Activated T-cell treated with anti-CD3 and anti-CD28 coated beads for 4 hours (primary cell): ENCODE results near the gene OR1S2.
"Not testable (repeated sequence)": the region's sequence is repeated elsewhere in the genome, so short reads cannot be mapped to it uniquely, and the experiment has no call there.

Experiments used
- DNase-seq: peaks from one replicate; pipeline ENCODE4 v3.0.0-alpha.2; 2020

The OR1S2 gene, protein sequence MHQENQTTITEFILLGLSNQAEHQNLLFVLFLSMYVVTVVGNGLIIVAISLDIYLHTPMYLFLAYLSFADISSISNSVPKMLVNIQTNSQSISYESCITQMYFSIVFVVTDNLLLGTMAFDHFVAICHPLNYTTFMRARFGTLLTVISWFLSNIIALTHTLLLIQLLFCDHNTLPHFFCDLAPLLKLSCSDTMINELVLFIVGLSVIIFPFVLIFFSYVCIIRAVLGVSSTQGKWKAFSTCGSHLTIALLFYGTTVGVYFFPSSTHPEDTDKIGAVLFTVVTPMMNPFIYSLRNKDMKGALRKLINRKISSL

GRCh38 chr11:58204042-58204441 is at the start of gene OR1S2:
OR1S2 (minus strand) TSS chr11:58204142; CDS start chr11:58204142, 0 bp downstream.
- DNase-seq: no peak

DNA sequence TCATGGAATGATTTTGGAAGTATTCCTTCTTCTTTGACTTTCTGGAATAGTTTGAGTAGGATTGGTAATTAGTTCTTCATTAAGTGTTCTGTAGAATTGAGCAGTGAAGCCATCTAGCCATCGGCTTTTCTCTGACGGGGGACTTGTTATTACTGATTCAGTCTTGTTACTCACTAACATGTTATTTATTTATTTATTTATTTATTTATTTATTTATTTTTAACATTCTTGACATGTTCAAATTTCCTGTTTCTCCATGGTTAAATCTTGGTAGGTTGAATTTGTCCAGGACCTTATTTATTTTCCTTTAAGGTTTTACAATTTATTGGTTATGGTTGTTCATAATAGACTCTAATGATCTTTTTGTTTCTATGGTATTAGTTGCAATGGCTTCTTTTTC is 40.0 kb upstream of the OR1S2 start:
- no peak for DNase-seq

GRCh38 chr11:58227956-58228615 is 24.1 kb upstream of the OR1S2 start:
- DNase-seq: no peak

GRCh38 chr11:58222721-58223120 is 18.8 kb upstream of the OR1S2 start:
- DNase-seq: no peak

- DNase-seq: no peak
Measured at GRCh38 chr11:58216476-58216875, 12.5 kb upstream of the OR1S2 start.

DNA sequence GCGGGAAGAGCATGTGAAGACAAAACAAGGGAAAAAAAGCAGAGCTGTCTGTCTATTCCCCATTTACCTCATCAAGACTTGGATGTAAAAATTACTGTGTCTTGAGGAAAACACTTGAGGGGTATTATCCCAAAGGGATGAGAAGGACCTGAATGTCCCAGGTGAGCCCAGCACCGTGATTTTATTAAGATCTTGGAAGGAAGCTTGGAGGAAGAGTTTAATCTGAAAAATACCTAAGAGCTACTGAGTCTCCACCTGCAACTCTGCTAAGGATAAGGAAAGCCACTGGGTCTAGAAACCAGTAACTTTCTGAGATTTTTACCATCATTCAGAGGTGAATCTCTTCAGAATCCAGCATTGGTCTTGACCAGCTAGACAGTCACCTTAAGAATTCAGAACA is 8.5 kb upstream of the OR1S2 start, which contains the start of gene OR1S1:
Gene OR1S1 (plus strand): TSS at position 301 of the 400 bp plus-strand sequence.
- DNase-seq: not testable (repeated sequence)

DNA sequence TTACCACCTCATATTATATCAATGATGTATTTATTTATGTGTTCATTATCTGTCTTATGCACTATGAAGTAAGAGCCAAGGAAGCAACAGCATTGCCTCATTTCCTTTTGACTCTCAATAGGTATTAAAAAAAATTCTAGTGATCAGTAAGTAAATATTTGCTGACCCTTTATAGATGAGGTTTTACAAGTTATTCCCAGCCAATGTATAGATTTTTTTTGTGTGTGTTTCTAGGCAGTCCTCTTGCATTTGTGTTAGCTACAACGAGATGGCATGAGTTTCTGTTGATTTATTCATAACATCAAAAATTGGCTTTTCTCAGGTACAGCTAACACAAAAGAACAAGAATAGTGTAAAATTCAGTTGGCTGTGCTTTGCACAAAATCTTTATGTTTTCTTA is 4.7 kb downstream of the OR1S2 start:
- DNase-seq: no peak

DNA sequence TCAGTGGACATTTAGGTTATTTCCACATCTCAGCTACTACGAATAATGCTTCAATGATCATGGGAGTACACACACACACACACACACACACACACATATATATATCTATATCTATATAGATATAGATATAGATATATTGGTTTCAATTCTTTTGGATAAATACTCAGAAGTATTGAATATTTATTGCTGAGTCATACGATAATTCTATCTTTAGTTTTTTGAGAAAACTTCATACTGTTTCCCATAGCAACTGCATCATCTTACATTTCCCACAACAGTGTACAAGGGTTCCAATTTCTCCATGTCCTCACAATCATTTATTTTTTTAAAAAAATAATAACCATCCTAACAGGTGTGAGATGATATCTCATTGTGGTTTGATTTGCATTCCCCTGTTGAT is 8.0 kb downstream of the OR1S2 start:
- no peak for DNase-seq

DNA sequence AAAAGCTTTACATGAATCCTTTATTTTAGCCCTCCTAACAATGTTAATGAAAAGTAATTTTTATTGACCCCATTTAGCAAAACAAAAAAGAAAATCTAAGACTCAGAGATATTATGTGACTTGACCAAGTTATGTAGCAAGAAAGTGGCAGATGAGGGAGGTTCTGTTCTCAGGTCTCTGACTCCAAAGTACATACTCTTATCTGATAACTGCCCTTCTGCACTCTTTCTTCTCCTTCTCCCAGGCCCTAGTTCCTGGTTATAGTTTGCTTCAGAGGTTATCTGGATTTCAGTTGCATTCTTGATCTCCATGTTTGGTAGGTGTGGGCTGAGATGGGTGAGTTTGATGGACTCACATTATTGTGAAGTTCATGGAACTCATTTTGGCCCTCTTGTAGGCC is 10.6 kb downstream of the OR1S2 start:
- DNase-seq: no peak

DNA sequence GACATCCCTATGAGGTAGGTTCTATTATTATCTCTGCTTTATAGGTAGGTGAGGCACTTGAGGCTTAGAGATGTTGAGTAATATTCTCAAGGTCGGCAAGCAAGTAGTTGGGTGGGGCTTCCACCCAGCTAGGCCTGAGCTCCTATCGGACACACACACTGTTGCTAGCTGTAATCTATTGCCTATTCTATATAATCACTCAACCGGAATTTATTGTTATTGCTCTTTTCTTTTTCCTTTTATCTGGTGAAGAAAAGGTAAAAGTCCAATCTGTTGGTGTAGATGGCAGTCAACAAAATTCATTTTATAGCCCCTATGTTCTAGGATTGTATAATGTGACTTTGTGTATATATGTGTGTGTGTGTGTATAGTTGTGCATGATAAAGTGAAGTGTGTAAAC is 11.7 kb downstream of the OR1S2 start:
- DNase-seq: no peak

DNA sequence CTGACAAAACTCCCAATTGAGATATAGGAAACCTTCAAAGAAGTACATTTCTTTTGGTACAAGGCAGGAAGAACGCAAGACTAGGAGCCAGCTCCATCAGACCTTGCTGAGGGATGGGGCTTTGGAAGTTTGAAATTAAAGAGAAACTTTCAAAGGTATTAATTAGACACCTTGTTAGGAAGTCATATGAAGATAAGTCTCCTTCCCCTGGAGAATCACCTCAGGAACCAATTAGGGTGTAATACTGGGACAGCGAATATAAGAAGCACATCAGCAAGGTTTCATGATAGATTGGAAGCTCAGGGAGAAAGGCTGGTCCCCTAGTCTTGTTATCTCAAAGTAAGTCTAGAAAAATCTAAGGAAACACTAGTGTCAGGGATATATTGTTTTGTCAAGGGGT is 15.2 kb downstream of the OR1S2 start, which contains the start of gene OR9Q2:
Gene OR9Q2 (plus strand): TSS at position 301 of the 400 bp plus-strand sequence. CDS start 1,421 bp downstream, outside the sequence.
- no peak for DNase-seq

- no peak for DNase-seq
Measured at GRCh38 chr11:58186938-58187337, 17.0 kb downstream of the OR1S2 start.

GRCh38 chr11:58179648-58180047 is 24.3 kb downstream of the OR1S2 start:
- no peak for DNase-seq

DNA sequence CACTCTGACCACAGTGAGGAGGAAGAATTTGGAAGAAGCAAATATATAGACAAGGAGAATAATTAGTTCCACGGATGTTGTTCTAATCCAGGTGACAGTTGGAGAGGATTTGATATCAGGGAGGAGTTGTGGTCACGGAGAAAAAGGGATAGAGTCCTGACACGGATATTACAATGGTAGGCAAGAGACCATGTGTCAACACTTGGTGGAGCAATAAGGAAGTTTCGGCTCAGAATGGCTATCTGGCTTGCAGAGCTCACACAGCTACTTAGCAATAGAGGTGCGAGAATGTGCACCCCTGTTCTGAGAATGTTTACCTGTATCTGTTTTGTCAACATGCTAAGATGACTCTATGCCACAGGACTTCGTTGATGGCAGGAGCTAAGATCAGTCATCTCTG is 25.5 kb downstream of the OR1S2 start:
- DNase-seq: no peak

GRCh38 chr11:58177409-58178054 is 26.4 kb downstream of the OR1S2 start:
- DNase-seq: no peak

GRCh38 chr11:58165504-58166106 is 38.3 kb downstream of the OR1S2 start:
- no peak for DNase-seq

DNA sequence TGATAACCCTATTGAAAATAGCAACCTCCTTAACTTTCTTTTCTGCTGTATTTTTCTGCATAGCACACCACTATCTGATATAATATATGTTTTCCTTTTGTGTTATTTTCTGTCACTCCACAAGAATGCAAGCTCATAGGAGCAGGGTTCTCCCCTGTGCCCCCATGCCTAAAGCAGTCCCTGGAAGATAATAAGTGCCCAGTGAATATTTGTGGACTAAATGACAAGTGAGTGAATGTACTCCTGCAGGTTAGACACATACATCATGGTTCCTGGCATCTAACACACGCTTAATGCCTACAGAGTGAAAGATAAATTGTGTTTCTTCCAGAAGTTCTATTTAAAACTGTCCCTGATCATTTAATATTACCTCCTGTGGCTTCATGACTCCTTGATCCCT is 39.0 kb downstream of the OR1S2 start:
- no peak for DNase-seq

DNA sequence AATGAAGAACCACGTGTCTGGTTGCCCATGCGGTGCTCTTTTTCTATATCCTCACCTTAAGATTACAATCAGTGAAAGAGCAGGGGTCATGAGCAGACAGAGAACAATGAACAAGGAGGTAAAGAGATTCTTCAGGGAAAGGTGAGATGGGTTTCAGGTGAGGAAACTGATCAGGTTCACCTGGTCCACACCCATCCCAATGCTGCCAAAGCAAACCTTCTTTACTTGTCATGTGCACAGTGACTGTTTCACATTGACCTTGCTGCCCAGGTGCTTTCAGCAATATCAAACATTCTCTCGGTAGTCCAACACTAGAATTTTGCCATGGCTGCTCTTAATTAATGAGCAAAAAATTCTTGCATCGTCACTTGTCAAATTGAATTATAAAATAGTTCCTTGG is 39.6 kb downstream of the OR1S2 start:
- no peak for DNase-seq
